Subcutaneous abdominal adipose tissue (tissue), 5 donors: ENCODE measurements around the gene SUMF1.
"Not testable (repeated sequence)": the region's sequence is repeated elsewhere in the genome, so short reads cannot be mapped to it uniquely, and the experiment has no call there.

Experiments used
- H3K27ac ChIP-seq: one replicate; pipeline ENCODE4 v1.7.0; 2013; ENCODE audit warnings: low read depth, mild to moderate bottlenecking, inconsistent platforms, low read length, moderate library complexity
- H3K27me3 ChIP-seq, 5 donors: one replicate each; pipeline ENCODE4 v1.7.0; 2013; ENCODE audit warnings: low read length in 5 of 5, inconsistent platforms in 1 of 5; ENCODE audit not compliant: control insufficient read depth in 5 of 5, insufficient read depth in 4 of 5
- H3K36me3 ChIP-seq, 5 donors: one replicate each; pipeline ENCODE4 v1.7.0; 2013; ENCODE audit warnings: low read length in 5 of 5; ENCODE audit not compliant: control insufficient read depth in 5 of 5, insufficient read depth in 5 of 5
- H3K4me1 ChIP-seq, 5 donors: one replicate each; pipeline ENCODE4 v1.7.0; 2013; ENCODE audit warnings: low read length in 5 of 5, mild to moderate bottlenecking in 3 of 5, moderate library complexity in 1 of 5; ENCODE audit not compliant: control insufficient read depth in 5 of 5, insufficient read depth in 5 of 5
- H3K4me3 ChIP-seq, 5 donors: one replicate each; pipeline ENCODE4 v1.7.0; 2013; ENCODE audit warnings: low read length in 5 of 5, low read depth in 1 of 5
- H3K9ac ChIP-seq, 5 donors: one replicate each; pipeline ENCODE4 v1.7.0; 2013; ENCODE audit warnings: low read length in 5 of 5, mild to moderate bottlenecking in 4 of 5, moderate library complexity in 3 of 5
- H3K9me3 ChIP-seq, 5 donors: one replicate each; pipeline ENCODE4 v1.7.0; 2013; ENCODE audit warnings: low read length in 5 of 5; ENCODE audit not compliant: control insufficient read depth in 5 of 5
- donor health status: healthy.
- donor health status: healthy.
- donor health status: healthy.
- donor health status: healthy.
- donor health status: healthy.

The SUMF1 gene

GRCh38 chr3:4335840-4336562 is 131.1 kb downstream of the SUMF1 start:
- Histone ChIP-seq H3K27me3 (no peaks in the 10 kb centered on the region), H3K9ac (no peak overlapping the region), H3K4me3 (no peak overlapping the region), H3K27ac (no peak overlapping the region), H3K9me3 (no peaks in the 10 kb centered on the region), H3K4me1 (peaks cover 0 to 16% (median 9%) of the 10 kb centered on the region in 5 donors), H3K36me3 (peaks cover 0 to 4% (median 0%) of the 10 kb centered on the region in 5 donors)

- H3K9ac ChIP-seq, result no peak overlapping the region
- H3K27me3 ChIP-seq, result no peaks in the 10 kb centered on the region
- H3K4me3 ChIP-seq, result no peak overlapping the region
- peaks cover 0 to under 1% (median 0%) of the 10 kb centered on the region in 5 donors for H3K9me3 ChIP-seq
- H3K36me3 ChIP-seq, result peaks cover 0 to 4% (median 0%) of the 10 kb centered on the region in 5 donors
- H3K4me1 ChIP-seq, result peaks cover 0 to 9% (median 5%) of the 10 kb centered on the region in 5 donors
- H3K27ac ChIP-seq, result no peak overlapping the region
Measured at GRCh38 chr3:4334548-4334947, 132.5 kb downstream of the SUMF1 start.

GRCh38 chr3:4332991-4333390 is 134.1 kb downstream of the SUMF1 start:
- H3K9me3 ChIP-seq, result peaks cover 0 to 6% (median 3%) of the 10 kb centered on the region in 5 donors
- H3K9ac ChIP-seq, result no peak overlapping the region
- no peak overlapping the region for H3K27ac ChIP-seq
- H3K27me3 ChIP-seq, result no peaks in the 10 kb centered on the region
- no peaks in the 10 kb centered on the region for H3K36me3 ChIP-seq
- H3K4me1 ChIP-seq, result peaks cover 0 to 9% (median 5%) of the 10 kb centered on the region in 5 donors
- H3K4me3 ChIP-seq, result no peak overlapping the region

GRCh38 chr3:4332574-4332973 is 134.5 kb downstream of the SUMF1 start:
- H3K27ac ChIP-seq, result no peak overlapping the region
- H3K4me3 ChIP-seq, result no peak overlapping the region
- peaks cover 0 to 6% (median 3%) of the 10 kb centered on the region in 5 donors for H3K9me3 ChIP-seq
- no peaks in the 10 kb centered on the region for H3K27me3 ChIP-seq
- H3K36me3 ChIP-seq, result no peaks in the 10 kb centered on the region
- no peak overlapping the region for H3K9ac ChIP-seq
- H3K4me1 ChIP-seq, result peaks cover 0 to 9% (median 5%) of the 10 kb centered on the region in 5 donors

- peaks cover 0 to 6% (median 3%) of the 10 kb centered on the region in 5 donors for H3K9me3 ChIP-seq
- no peak overlapping the region for H3K9ac ChIP-seq
- no peaks in the 10 kb centered on the region for H3K36me3 ChIP-seq
- no peak overlapping the region for H3K4me3 ChIP-seq
- H3K4me1 ChIP-seq, result peaks cover 0 to 7% (median 3%) of the 10 kb centered on the region in 5 donors
- H3K27me3 ChIP-seq, result no peaks in the 10 kb centered on the region
- H3K27ac ChIP-seq, result no peak overlapping the region
Measured at GRCh38 chr3:4332111-4332510, 135.0 kb downstream of the SUMF1 start.

GRCh38 chr3:4329806-4330205 is 137.3 kb downstream of the SUMF1 start:
- not testable (repeated sequence) for H3K36me3 ChIP-seq, H3K9me3 ChIP-seq, H3K4me3 ChIP-seq, H3K27me3 ChIP-seq, H3K27ac ChIP-seq, H3K9ac ChIP-seq
- peaks cover 0 to 10% (median 0%) of the 10 kb centered on the region in 5 donors for H3K4me1 ChIP-seq

- Histone ChIP-seq H3K4me1 (peaks cover 3 to 23% (median 7%) of the 10 kb centered on the region in 5 donors), H3K9me3 (peaks cover 0 to 6% (median 3%) of the 10 kb centered on the region in 5 donors), H3K36me3 (no peaks in the 10 kb centered on the region), H3K27me3 (no peaks in the 10 kb centered on the region), H3K9ac (no peak overlapping the region), H3K4me3 (no peak overlapping the region), H3K27ac (no peak overlapping the region)
Measured at GRCh38 chr3:4326868-4327267, 140.2 kb downstream of the SUMF1 start.

- Histone ChIP-seq H3K4me1 (peaks cover 3 to 41% (median 25%) of the 10 kb centered on the region in 5 donors), H3K9me3 (peaks cover 0 to 2% (median 0%) of the 10 kb centered on the region in 5 donors), H3K27me3 (no peaks in the 10 kb centered on the region), H3K27ac (no peak overlapping the region), H3K4me3 (no peak overlapping the region), H3K9ac (no peak overlapping the region), H3K36me3 (no peaks in the 10 kb centered on the region)
Measured at GRCh38 chr3:4323246-4324027, 143.6 kb downstream of the SUMF1 start.

- Histone ChIP-seq H3K27ac (no peak overlapping the region), H3K4me1 (peaks cover 3 to 41% (median 25%) of the 10 kb centered on the region in 5 donors), H3K27me3 (no peaks in the 10 kb centered on the region), H3K4me3 (no peak overlapping the region), H3K9me3 (no peaks in the 10 kb centered on the region), H3K36me3 (no peaks in the 10 kb centered on the region), H3K9ac (no peak overlapping the region)
Measured at GRCh38 chr3:4322635-4323034, 144.4 kb downstream of the SUMF1 start.

- Histone ChIP-seq H3K4me1 (peaks cover 3 to 41% (median 25%) of the 10 kb centered on the region in 5 donors), H3K36me3 (peaks cover 0 to 4% (median 3%) of the 10 kb centered on the region in 5 donors), H3K27ac (no peak overlapping the region), H3K9ac (no peak overlapping the region), H3K4me3 (no peak overlapping the region), H3K27me3 (no peaks in the 10 kb centered on the region), H3K9me3 (no peaks in the 10 kb centered on the region)
Measured at GRCh38 chr3:4321732-4322131, 145.3 kb downstream of the SUMF1 start.
